Non-pigmented ciliary epithelial cell (primary cell): ENCODE data around the gene TBATA.

Source experiments
- DNase-seq: peaks from one replicate; pipeline ENCODE4 v3.0.0-alpha.2; 2010; ENCODE audit warnings: low read depth

Gene TBATA

GRCh38 chr10:70807556-70807955 is 22.4 kb upstream of the TBATA start:
- no peak for DNase-seq

GRCh38 chr10:70806841-70807240 is 21.7 kb upstream of the TBATA start:
- DNase-seq = no peak

- DNase-seq = no peak
Measured at GRCh38 chr10:70805619-70806215, 20.5 kb upstream of the TBATA start.

- DNase-seq = no peak
Measured at GRCh38 chr10:70804421-70804808, 19.2 kb upstream of the TBATA start.

- DNase-seq = no peak
Measured at GRCh38 chr10:70803775-70804420, 18.7 kb upstream of the TBATA start.

- DNase-seq = no peak
Measured at GRCh38 chr10:70801854-70802253, 16.7 kb upstream of the TBATA start.

GRCh38 chr10:70799124-70799523 is 13.9 kb upstream of the TBATA start:
- no peak for DNase-seq

- no peak for DNase-seq
Measured at GRCh38 chr10:70797840-70798239, 12.7 kb upstream of the TBATA start.

GRCh38 chr10:70795613-70796012 is 10.4 kb upstream of the TBATA start:
- DNase-seq = no peak

GRCh38 chr10:70791386-70792039 is 6.3 kb upstream of the TBATA start:
- no peak for DNase-seq

GRCh38 chr10:70786799-70787415 is 1.7 kb upstream of the TBATA start:
- DNase-seq = no peak

GRCh38 chr10:70784471-70784870 is 706 bp downstream of the TBATA start:
- DNase-seq = no peak

- no peak for DNase-seq
Measured at GRCh38 chr10:70784016-70784415, 1.2 kb downstream of the TBATA start.

GRCh38 chr10:70782746-70783680 is 2.2 kb downstream of the TBATA start:
- DNase-seq = no peak

- no peak for DNase-seq
Measured at GRCh38 chr10:70782086-70782745, 3.0 kb downstream of the TBATA start.

GRCh38 chr10:70781461-70782051 is 3.6 kb downstream of the TBATA start:
- DNase-seq = no peak

GRCh38 chr10:70780772-70781171 is 4.4 kb downstream of the TBATA start:
- DNase-seq = no peak

- DNase-seq = no peak
Measured at GRCh38 chr10:70780370-70780760, 4.8 kb downstream of the TBATA start.

GRCh38 chr10:70779511-70780369 is 5.4 kb downstream of the TBATA start:
- DNase-seq = no peak

- DNase-seq = no peak
Measured at GRCh38 chr10:70779088-70779487, 6.1 kb downstream of the TBATA start.
